Subcutaneous abdominal adipose tissue (tissue), 5 donors: ENCODE results near the gene SLC28A1.

Experiments used
- H3K27ac ChIP-seq: one replicate; pipeline ENCODE4 v1.7.0; 2013; ENCODE audit warnings: low read depth, mild to moderate bottlenecking, inconsistent platforms, low read length, moderate library complexity
- H3K27me3 ChIP-seq, 5 donors: one replicate each; pipeline ENCODE4 v1.7.0; 2013; ENCODE audit warnings: low read length in 5 of 5, inconsistent platforms in 1 of 5; ENCODE audit not compliant: control insufficient read depth in 5 of 5, insufficient read depth in 4 of 5
- H3K36me3 ChIP-seq, 5 donors: one replicate each; pipeline ENCODE4 v1.7.0; 2013; ENCODE audit warnings: low read length in 5 of 5; ENCODE audit not compliant: control insufficient read depth in 5 of 5, insufficient read depth in 5 of 5
- H3K4me1 ChIP-seq, 5 donors: one replicate each; pipeline ENCODE4 v1.7.0; 2013; ENCODE audit warnings: low read length in 5 of 5, mild to moderate bottlenecking in 3 of 5, moderate library complexity in 1 of 5; ENCODE audit not compliant: control insufficient read depth in 5 of 5, insufficient read depth in 5 of 5
- H3K4me3 ChIP-seq, 5 donors: one replicate each; pipeline ENCODE4 v1.7.0; 2013; ENCODE audit warnings: low read length in 5 of 5, low read depth in 1 of 5
- H3K9ac ChIP-seq, 5 donors: one replicate each; pipeline ENCODE4 v1.7.0; 2013; ENCODE audit warnings: low read length in 5 of 5, mild to moderate bottlenecking in 4 of 5, moderate library complexity in 3 of 5
- H3K9me3 ChIP-seq, 5 donors: one replicate each; pipeline ENCODE4 v1.7.0; 2013; ENCODE audit warnings: low read length in 5 of 5; ENCODE audit not compliant: control insufficient read depth in 5 of 5
- donor health status: healthy.
- donor health status: healthy.
- donor health status: healthy.
- donor health status: healthy.
- donor health status: healthy.

SLC28A1 gene

DNA sequence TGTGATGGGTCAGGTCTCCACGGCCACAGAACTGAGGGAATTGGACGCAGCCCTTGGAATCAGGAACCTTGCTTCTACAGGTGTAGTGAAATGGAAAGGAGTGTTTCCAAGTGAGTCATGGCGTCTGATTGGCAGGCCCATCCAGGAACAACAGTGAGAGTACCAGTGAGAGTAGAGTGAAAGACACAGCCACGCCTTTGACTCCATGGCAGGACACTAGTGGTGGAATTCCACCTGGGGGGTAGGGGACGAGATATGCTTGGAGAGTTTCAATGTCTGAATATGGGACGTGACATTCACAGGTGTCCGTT, 3.0 kb upstream of the SLC28A1 start:
- H3K9me3 ChIP-seq, result no peaks in the 10 kb centered on the region
- H3K9ac ChIP-seq, result no peak overlapping the region
- H3K27me3 ChIP-seq, result no peaks in the 10 kb centered on the region
- no peak overlapping the region for H3K27ac ChIP-seq
- no peaks in the 10 kb centered on the region for H3K36me3 ChIP-seq
- peaks cover 0 to 2% (median 0%) of the 10 kb centered on the region in 5 donors for H3K4me1 ChIP-seq
- no peak overlapping the region for H3K4me3 ChIP-seq

GRCh38 chr15:84883466-84883865, 996 bp upstream of the SLC28A1 start:
- H3K27me3 ChIP-seq, result no peaks in the 10 kb centered on the region
- no peak overlapping the region for H3K4me3 ChIP-seq
- no peak overlapping the region for H3K9ac ChIP-seq
- no peaks in the 10 kb centered on the region for H3K9me3 ChIP-seq
- no peak overlapping the region for H3K27ac ChIP-seq
- no peaks in the 10 kb centered on the region for H3K36me3 ChIP-seq
- no peaks in the 10 kb centered on the region for H3K4me1 ChIP-seq

GRCh38 chr15:84885801-84886200, 1.3 kb downstream of the SLC28A1 start:
- Histone ChIP-seq H3K27me3 (no peaks in the 10 kb centered on the region), H3K9ac (no peak overlapping the region), H3K36me3 (no peaks in the 10 kb centered on the region), H3K27ac (no peak overlapping the region), H3K9me3 (no peaks in the 10 kb centered on the region), H3K4me3 (no peak overlapping the region), H3K4me1 (no peaks in the 10 kb centered on the region)

- Histone ChIP-seq H3K36me3 (no peaks in the 10 kb centered on the region), H3K9me3 (no peaks in the 10 kb centered on the region), H3K9ac (no peak overlapping the region), H3K4me3 (no peak overlapping the region), H3K27ac (no peak overlapping the region), H3K4me1 (no peaks in the 10 kb centered on the region), H3K27me3 (no peaks in the 10 kb centered on the region)
Observed at GRCh38 chr15:84886211-84886983, 1.9 kb downstream of the SLC28A1 start.

GRCh38 chr15:84886984-84887299, 2.5 kb downstream of the SLC28A1 start:
- H3K4me1 ChIP-seq, result no peaks in the 10 kb centered on the region
- no peaks in the 10 kb centered on the region for H3K36me3 ChIP-seq
- H3K4me3 ChIP-seq, result no peak overlapping the region
- H3K27ac ChIP-seq, result no peak overlapping the region
- H3K27me3 ChIP-seq, result no peaks in the 10 kb centered on the region
- no peaks in the 10 kb centered on the region for H3K9me3 ChIP-seq
- H3K9ac ChIP-seq, result no peak overlapping the region

DNA sequence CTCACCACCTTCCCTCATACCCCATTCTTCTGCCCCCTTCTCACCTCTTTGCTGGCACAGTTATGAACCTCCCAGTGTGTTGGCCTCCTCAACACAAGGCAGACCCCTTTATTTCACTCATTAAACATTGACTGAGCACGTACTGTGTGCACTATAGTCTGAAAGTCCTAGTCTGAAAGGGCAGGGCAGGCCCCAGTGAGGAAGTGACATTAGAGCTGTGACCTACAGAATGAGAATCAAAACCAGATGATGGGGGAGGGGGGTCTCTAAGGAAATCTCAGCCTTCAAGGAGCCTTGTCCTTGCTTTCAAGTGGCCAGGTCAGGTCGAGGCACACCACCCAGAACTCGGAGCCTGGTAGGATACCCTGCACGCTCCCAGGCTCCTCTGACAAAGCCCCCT, 3.5 kb downstream of the SLC28A1 start:
- H3K36me3 ChIP-seq, result no peaks in the 10 kb centered on the region
- H3K4me1 ChIP-seq, result no peaks in the 10 kb centered on the region
- H3K27ac ChIP-seq, result no peak overlapping the region
- H3K9me3 ChIP-seq, result no peaks in the 10 kb centered on the region
- H3K4me3 ChIP-seq, result no peak overlapping the region
- H3K27me3 ChIP-seq, result no peaks in the 10 kb centered on the region
- no peak overlapping the region for H3K9ac ChIP-seq

GRCh38 chr15:84888639-84889038, 4.2 kb downstream of the SLC28A1 start:
- Histone ChIP-seq H3K4me1 (no peaks in the 10 kb centered on the region), H3K9ac (no peak overlapping the region), H3K27ac (no peak overlapping the region), H3K4me3 (no peak overlapping the region), H3K36me3 (no peaks in the 10 kb centered on the region), H3K27me3 (no peaks in the 10 kb centered on the region), H3K9me3 (no peaks in the 10 kb centered on the region)

DNA sequence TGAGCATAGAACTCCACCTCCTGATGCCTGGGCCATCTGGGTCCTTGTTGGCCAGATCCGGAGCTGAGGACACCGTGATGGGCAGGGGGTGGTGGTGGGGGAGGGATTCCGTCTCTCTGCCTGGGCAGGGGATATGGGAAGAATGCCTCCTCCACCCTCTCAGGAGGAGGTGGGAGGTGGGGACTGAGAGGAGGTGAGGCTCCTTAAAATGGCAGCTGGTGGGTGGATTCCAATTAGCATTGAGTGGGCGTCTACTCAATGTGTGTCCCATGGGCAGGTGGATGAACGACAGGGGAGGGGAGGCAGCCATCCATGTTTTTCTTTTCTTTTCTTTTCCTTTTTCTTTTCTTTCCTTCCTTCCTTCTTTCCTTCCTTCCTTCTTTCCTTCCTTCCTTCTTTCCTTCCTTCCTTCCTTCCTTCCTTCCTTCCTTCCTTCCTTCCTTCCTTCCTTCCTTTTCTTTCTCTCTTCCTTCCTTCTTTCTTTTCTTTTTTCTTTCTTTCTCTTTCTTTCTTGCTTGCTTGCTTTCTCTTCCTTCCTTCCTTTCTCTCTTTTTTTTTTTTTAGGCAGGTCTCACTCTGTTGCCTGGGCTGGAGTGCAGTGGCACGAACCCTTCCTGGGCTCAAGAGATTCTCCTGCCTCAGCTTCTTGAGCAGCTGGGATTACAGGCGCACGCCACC, 5.0 kb downstream of the SLC28A1 start:
- Histone ChIP-seq H3K27me3 (no peaks in the 10 kb centered on the region), H3K27ac (no peak overlapping the region), H3K36me3 (no peaks in the 10 kb centered on the region), H3K4me3 (no peak overlapping the region), H3K9ac (no peak overlapping the region), H3K9me3 (no peaks in the 10 kb centered on the region), H3K4me1 (no peaks in the 10 kb centered on the region)

DNA sequence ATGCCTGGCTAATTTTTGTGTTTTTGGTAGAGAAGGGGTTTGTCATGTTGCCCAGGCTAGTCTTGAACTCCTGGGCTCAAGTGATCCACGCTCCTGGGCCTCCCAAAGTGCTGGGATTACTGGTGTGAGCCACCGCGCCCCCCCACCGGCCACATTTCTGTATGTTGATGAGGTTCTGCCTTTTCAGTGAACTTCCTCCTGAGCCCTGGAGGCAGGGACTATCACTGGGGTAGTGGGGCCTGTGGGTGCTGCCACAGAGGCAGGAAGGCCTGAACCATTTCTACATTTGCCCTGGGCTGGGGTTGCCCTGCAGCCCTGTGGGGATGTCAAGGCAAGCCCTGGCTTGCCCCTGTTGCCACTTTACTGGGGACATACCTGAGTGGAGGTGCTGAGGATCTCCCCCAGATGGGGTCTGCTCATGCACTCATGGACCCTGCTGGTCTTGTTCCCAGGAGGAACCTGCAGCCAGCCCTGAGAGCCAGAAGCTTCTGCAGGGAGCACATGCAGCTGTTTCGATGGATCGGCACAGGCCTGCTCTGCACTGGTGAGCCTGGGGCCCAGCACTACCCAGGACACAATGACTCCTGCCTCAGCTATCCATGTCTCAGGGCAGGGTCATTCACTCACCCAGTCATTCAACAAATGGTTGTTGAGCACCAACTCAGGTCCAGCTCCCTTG, 5.7 kb downstream of the SLC28A1 start:
- Histone ChIP-seq H3K9ac (no peak overlapping the region), H3K36me3 (no peaks in the 10 kb centered on the region)

DNA sequence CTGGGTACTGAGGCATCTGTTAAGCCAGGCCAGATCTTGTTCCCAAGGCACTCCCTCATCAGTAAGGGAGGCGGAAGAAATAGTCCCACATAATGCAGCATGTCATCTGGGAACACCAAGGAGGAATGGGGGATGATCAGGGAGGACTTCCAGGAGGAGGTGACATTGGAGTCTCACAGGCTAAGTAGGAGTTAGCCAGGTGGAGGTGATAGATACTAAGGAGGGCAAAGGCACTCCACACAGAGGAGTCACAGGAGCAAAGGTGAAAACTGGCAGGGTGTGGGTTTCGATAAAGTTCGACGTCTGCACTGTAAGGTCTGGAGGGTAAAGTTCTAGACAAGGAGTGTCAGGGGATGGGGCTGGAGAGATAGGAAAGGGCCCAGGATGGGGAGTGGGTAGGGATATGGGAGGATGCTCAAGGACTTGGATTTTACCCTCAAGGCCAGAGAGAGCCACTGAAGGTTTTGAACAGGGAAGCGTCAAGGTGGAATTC, 6.3 kb downstream of the SLC28A1 start:
- Histone ChIP-seq H3K36me3 (no peaks in the 10 kb centered on the region), H3K27ac (no peak overlapping the region), H3K4me1 (no peaks in the 10 kb centered on the region), H3K9me3 (no peaks in the 10 kb centered on the region), H3K9ac (no peak overlapping the region), H3K27me3 (no peaks in the 10 kb centered on the region), H3K4me3 (no peak overlapping the region)

More for the DNA sequence above, 5.7 kb downstream of the SLC28A1 start:
- H3K4me1 ChIP-seq, result no peaks in the 10 kb centered on the region
- H3K27me3 ChIP-seq, result no peaks in the 10 kb centered on the region
- H3K27ac ChIP-seq, result no peak overlapping the region
- H3K9me3 ChIP-seq, result no peaks in the 10 kb centered on the region
- no peak overlapping the region for H3K4me3 ChIP-seq
